ENCODE measurements around the gene PPIL1. TPM values are rescaled to one million over a fixed set of nuclear protein-coding genes. Genes with fewer than 3 reads are reported as not detected.

The PPIL1 gene
- polyA plus RNA-seq, 1 donor from 2014 or later, result 104 TPM

DNA sequence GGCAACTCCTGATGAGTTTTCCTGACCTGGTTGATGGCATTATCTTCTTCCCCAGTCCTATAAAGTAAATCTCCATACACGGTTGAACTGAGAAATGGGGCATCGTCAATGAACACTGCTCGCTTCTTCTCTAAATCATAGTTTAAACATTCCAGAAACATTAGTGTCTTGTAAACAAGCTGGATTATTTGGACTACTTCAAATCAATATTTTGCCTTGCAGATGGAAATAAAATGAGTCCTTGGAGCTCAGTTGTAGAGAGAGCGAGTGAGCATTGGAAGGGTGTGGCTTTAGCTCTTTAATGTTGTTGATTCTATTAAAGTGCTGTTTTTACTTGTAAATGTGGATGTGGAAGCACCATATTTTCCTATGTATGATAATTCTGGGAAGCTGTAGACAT lies 29.5 kb upstream of the PPIL1 start:
- Histone ChIP-seq H4K20me1 (ENCODE audit: insufficient read depth) (no peaks in the 10 kb centered on the region), H3K4me2 (ENCODE audit: low read length) (no peak overlapping the region), H3K4me3 (ENCODE audit: low read length) (no peak overlapping the region), H3K36me3 (ENCODE audit: insufficient read depth, low read length) (peaks cover 9% of the 10 kb centered on the region), H3K27ac (ENCODE audit: low read length) (no peak overlapping the region), H2AFZ (ENCODE audit: low read depth, low read length) (no peak overlapping the region), H3F3A (ENCODE audit: insufficient read depth, low read length, poor library complexity, severe bottlenecking) (no peaks in the 10 kb centered on the region), H3K27me3 (ENCODE audit: insufficient read depth, low read depth, low read length) (no peaks in the 10 kb centered on the region), H3K9me2 (ENCODE audit: insufficient read depth, low read length) (no peaks in the 10 kb centered on the region), H3K9ac (ENCODE audit: low read length) (no peak overlapping the region), H3K79me2 (replicated peaks; ENCODE audit: insufficient read depth, low read length) (no peaks in the 10 kb centered on the region), H3K9me3 (ENCODE audit: low read length) (no peaks in the 10 kb centered on the region)
- TF ChIP-seq POLR2AphosphoS5 (IDR thresholded peaks at IDR 0.05), result no peak
- no peak for TF ChIP-seq EZH2 (IDR thresholded peaks at IDR 0.05; ENCODE audit: borderline replicate concordance, insufficient read depth, low read length, poor library complexity, severe bottlenecking)
- TF ChIP-seq RAD21 (conservative IDR thresholded peaks at IDR 0.05), result no peak
- TF ChIP-seq EP300 (conservative IDR thresholded peaks at IDR 0.05; ENCODE audit: poor library complexity, severe bottlenecking), result no peak
- no peak for TF ChIP-seq MXI1 (conservative IDR thresholded peaks at IDR 0.05; ENCODE audit: poor library complexity, severe bottlenecking)
- TF ChIP-seq SMC3 (conservative IDR thresholded peaks at IDR 0.05; ENCODE audit: poor library complexity), result no peak

DNA sequence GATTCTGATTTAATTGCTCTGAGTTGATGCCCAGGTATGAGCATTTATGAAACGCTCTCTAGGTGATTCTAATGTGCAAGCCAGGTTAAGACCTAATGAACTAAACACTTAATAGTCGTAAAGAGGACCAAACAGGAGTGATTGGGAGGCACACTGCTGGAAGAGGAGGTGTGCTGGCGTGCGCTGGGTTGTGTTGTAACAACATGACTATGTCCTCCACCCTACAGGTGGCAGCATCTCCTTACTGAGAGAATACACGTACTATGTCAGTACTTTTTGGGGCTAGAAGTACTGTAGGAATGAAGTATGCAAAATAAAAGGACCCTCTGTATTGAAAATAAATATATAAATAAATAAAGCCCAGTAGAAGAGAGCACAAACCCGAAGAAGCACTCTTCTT lies 23.0 kb upstream of the PPIL1 start:
- Histone ChIP-seq H3K4me2 (ENCODE audit: low read length) (no peak overlapping the region), H3K27ac (ENCODE audit: low read length) (no peak overlapping the region), H3K9me2 (ENCODE audit: insufficient read depth, low read length) (no peaks in the 10 kb centered on the region), H2AFZ (ENCODE audit: low read depth, low read length) (no peak overlapping the region), H3K9me3 (ENCODE audit: low read length) (no peaks in the 10 kb centered on the region), H3K9ac (ENCODE audit: low read length) (no peak overlapping the region), H3K4me3 (ENCODE audit: low read length) (no peak overlapping the region), H3K79me2 (replicated peaks; ENCODE audit: insufficient read depth, low read length) (peaks cover 4% of the 10 kb centered on the region), H3F3A (ENCODE audit: insufficient read depth, low read length, poor library complexity, severe bottlenecking) (no peaks in the 10 kb centered on the region), H4K20me1 (ENCODE audit: insufficient read depth) (no peaks in the 10 kb centered on the region), H3K27me3 (ENCODE audit: insufficient read depth, low read depth, low read length) (no peaks in the 10 kb centered on the region), H3K36me3 (ENCODE audit: insufficient read depth, low read length) (peaks cover 10% of the 10 kb centered on the region)
- no peak for TF ChIP-seq EP300 (conservative IDR thresholded peaks at IDR 0.05; ENCODE audit: poor library complexity, severe bottlenecking)
- TF ChIP-seq, protein P1, sequence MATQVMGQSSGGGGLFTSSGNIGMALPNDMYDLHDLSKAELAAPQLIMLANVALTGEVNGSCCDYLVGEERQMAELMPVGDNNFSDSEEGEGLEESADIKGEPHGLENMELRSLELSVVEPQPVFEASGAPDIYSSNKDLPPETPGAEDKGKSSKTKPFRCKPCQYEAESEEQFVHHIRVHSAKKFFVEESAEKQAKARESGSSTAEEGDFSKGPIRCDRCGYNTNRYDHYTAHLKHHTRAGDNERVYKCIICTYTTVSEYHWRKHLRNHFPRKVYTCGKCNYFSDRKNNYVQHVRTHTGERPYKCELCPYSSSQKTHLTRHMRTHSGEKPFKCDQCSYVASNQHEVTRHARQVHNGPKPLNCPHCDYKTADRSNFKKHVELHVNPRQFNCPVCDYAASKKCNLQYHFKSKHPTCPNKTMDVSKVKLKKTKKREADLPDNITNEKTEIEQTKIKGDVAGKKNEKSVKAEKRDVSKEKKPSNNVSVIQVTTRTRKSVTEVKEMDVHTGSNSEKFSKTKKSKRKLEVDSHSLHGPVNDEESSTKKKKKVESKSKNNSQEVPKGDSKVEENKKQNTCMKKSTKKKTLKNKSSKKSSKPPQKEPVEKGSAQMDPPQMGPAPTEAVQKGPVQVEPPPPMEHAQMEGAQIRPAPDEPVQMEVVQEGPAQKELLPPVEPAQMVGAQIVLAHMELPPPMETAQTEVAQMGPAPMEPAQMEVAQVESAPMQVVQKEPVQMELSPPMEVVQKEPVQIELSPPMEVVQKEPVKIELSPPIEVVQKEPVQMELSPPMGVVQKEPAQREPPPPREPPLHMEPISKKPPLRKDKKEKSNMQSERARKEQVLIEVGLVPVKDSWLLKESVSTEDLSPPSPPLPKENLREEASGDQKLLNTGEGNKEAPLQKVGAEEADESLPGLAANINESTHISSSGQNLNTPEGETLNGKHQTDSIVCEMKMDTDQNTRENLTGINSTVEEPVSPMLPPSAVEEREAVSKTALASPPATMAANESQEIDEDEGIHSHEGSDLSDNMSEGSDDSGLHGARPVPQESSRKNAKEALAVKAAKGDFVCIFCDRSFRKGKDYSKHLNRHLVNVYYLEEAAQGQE (IDR thresholded peaks at IDR 0.05; ENCODE audit: borderline replicate concordance), result no peak
- no peak for TF ChIP-seq EZH2 (IDR thresholded peaks at IDR 0.05; ENCODE audit: borderline replicate concordance, insufficient read depth, low read length, poor library complexity, severe bottlenecking)
- TF ChIP-seq RAD21 (conservative IDR thresholded peaks at IDR 0.05), result no peak
- TF ChIP-seq TAF1 (IDR thresholded peaks at IDR 0.05; ENCODE audit: low read depth), result no peak
- no peak for TF ChIP-seq POLR2AphosphoS5 (IDR thresholded peaks at IDR 0.05)
- TF ChIP-seq SMC3 (conservative IDR thresholded peaks at IDR 0.05; ENCODE audit: poor library complexity), result no peak
- TF ChIP-seq MXI1 (conservative IDR thresholded peaks at IDR 0.05; ENCODE audit: poor library complexity, severe bottlenecking), result no peak
- no peak for TF ChIP-seq CTCF (IDR thresholded peaks at IDR 0.05; ENCODE audit: poor library complexity, severe bottlenecking)

Data from neural cell (in vitro differentiated cells).